ENCODE measurements around the gene APOBEC3C.
"Not testable (repeated sequence)": the region's sequence is repeated elsewhere in the genome, so short reads cannot be mapped to it uniquely, and the experiment has no call there.

Gene APOBEC3C

GRCh38 chr22:39024519-39025308, 10.7 kb downstream of the APOBEC3C start:
- peak; percentile 53 for DNase-seq

- DNase-seq, result no peak
These were observed 12.6 kb downstream of the APOBEC3C start for GRCh38 chr22:39026509-39027150.

DNA sequence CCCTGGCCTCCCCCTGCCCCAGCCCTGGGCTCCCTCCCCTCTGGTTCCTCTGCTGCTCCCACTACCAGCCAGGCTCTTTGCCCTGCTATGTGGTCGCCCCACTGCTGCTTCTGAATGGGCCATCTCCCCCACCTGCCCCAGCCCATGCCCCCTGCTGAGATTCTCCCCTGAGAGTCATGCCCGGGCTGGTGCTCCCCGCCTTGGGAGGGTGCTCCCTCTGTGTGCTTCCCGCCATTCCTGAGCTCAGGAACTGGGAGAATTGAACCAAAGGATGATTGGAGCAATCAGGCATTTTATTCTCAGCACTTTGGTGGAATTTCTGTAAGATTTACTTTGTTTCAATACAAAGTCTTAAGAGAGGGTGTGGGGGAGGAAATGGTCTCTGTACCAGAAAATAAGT, 13.7 kb downstream of the APOBEC3C start:
- no peak for DNase-seq

DNA sequence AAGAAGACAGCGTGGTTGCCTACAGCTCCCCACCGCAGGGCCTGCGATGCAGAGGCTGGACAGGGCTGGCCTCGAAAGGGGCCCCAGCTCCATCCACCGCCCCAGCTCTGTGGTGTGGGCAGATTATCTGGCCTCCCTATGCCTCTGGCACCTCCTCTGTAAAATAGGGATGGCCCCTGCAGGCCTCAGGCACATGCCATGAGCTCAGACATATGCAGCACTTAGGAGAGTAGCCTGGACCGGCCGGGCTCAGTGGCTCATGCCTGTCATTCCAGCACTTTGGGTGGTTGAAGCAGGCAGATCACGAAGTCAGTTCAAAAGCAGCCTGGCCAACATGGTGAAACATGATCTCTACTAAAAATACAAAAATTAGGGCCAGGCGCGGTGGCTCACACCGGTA, 14.2 kb downstream of the APOBEC3C start:
- no peak for DNase-seq

DNA sequence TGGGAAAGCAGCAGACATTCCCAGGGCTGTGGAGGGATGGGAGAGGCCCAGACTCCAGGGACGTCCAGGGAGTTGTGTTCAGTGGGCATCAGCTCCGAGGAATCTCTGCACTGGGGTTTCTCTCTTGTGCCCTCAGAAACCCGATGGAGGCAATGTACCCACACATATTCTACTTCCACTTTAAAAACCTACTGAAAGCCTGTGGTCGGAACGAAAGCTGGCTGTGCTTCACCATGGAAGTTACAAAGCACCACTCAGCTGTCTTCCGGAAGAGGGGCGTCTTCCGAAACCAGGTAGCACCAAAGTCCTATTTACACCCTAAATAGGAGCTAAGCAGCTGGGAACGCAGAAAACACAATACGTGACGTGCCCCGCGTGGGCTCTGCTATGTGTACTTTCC, 15.2 kb downstream of the APOBEC3C start:
- no peak for DNase-seq

- no peak for DNase-seq
These were observed 16.6 kb downstream of the APOBEC3C start for GRCh38 chr22:39030705-39031104.

DNA sequence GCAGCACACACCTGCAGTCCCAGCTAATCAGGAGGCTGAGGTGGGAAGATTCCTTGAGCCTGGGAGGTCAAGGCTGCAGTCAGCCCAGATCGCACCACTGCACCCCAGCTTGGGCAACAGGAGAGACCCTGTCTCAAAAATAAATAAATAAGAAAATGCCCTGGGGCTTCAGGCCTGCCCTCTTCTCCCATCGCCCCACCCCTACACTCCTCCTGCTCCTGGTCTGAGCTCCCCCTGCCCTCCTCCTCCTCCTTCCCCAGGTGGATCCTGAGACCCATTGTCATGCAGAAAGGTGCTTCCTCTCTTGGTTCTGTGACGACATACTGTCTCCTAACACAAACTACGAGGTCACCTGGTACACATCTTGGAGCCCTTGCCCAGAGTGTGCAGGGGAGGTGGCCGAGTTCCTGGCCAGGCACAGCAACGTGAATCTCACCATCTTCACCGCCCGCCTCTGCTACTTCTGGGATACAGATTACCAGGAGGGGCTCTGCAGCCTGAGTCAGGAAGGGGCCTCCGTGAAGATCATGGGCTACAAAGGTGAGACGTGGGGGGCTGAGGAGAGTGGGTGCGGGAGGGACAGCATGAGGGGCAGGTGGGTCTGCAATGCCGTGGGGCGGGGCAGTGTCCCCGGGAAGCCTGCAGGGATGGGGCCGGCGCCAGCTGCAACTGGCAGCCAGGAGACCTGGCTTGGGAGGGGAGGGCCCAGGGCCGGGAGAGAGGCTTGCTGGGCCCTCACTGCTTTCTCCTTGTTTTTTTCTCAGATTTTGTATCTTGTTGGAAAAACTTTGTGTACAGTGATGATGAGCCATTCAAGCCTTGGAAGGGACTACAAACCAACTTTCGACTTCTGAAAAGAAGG, 17.6 kb downstream of the APOBEC3C start:
- not testable (repeated sequence) for DNase-seq

- DNase-seq, result not testable (repeated sequence)
These were observed 23.0 kb downstream of the APOBEC3C start for GRCh38 chr22:39037071-39037470.

GRCh38 chr22:39039306-39040126, 25.5 kb downstream of the APOBEC3C start:
- DNase-seq, result no peak

DNA sequence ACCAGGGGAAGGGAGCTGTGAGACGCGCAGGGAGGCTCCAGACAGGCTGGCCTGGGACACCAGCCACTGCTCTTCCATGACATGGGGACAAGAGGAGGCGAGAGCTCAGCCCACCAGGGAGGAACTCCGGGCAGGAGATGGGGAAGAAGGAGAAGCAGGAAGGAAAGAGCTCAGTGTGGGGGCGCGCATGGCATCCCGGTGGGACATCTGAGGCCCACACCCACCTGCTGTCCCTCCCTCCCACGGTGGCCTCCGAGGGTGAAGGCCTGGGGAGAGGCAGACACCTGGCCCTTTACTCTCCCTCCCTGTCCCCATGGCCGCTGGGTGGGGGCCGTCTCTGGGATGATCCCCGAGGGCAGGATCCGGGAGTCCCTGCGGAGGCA, 26.1 kb downstream of the APOBEC3C start:
- not testable (repeated sequence) for DNase-seq

DNA sequence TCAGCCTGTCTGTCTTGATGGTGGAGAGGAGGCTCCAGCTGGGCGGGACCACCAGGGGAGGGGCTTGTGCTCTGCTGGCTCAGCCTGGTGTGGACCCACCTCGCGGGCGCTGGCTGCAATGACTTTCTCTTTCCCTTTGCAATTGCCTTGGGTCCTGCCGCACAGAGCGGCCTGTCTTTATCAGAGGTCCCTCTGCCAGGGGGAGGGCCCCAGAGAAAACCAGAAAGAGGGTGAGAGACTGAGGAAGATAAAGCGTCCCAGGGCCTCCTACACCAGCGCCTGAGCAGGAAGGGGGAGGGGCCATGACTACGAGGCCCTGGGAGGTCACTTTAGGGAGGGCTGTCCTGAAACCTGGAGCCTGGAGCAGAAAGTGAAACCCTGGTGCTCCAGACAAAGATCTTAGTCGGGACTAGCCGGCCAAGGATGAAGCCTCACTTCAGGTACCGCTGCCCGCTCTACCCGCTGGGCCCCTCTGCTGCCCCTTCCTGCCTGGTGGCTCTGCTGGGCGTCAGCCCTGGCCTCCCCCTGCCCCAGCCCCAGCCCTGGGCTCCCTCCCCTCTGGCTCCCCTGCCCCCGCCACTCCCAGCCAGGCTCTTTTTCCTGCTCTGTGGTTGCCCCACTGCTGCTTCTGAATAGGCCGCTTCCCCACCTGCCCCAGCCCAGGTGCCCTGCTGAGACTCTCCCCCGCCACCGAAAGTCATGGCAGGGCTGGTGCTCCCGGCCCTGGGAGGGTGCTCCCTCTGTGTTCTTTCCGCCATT, 26.7 kb downstream of the APOBEC3C start, which contains the start of gene APOBEC3F:
Gene APOBEC3F, plus strand, starts transcription at position 327 of the 759 bp plus-strand sequence. Its CDS starts 97 bp downstream, at position 424.
- peak; percentile 58 for DNase-seq

- no peak for DNase-seq
These were observed 27.9 kb downstream of the APOBEC3C start for GRCh38 chr22:39041908-39042307.

GRCh38 chr22:39043063-39043462, 29.0 kb downstream of the APOBEC3C start:
- DNase-seq, result not testable (repeated sequence)

DNA sequence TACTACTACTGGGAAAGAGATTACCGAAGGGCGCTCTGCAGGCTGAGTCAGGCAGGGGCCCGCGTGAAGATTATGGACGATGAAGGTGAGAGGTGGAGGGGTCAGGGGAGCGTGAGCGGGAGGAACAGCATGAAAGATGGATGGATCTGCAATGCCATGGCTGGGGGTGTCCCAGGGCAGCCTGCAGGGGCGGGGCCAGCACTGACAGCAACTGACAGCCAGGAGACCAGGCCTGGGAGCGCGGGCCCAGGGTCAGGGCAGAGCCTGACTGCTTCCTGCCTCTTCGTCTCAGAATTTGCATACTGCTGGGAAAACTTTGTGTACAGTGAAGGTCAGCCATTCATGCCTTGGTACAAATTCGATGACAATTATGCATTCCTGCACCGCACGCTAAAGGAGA, 31.1 kb downstream of the APOBEC3C start:
- not testable (repeated sequence) for DNase-seq

- DNase-seq, result not testable (repeated sequence)
These were observed 35.4 kb downstream of the APOBEC3C start for GRCh38 chr22:39049486-39049885.

DNA sequence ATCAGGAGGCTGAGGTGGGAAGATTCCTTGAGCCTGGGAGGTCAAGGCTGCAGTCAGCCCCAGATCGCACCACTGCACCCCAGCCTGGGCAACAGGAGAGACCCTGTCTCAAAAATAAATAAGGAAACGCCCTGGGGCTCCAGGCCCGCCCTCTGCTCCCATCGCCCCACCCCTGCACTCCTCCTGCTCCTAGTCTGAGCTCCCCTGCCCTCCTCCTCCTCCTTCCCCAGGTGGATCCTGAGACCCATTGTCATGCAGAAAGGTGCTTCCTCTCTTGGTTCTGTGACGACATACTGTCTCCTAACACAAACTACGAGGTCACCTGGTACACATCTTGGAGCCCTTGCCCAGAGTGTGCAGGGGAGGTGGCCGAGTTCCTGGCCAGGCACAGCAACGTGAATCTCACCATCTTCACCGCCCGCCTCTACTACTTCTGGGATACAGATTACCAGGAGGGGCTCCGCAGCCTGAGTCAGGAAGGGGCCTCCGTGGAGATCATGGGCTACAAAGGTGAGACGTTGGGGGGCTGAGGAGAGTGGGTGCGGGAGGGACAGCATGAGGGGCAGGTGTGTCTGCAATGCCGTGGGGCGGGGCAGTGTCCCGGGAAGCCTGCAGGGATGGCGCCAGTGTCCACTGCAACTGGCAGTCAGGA, 37.9 kb downstream of the APOBEC3C start:
- not testable (repeated sequence) for DNase-seq

GRCh38 chr22:39055658-39056057, 41.6 kb downstream of the APOBEC3C start:
- no peak for DNase-seq

GRCh38 chr22:39061290-39061689, 47.2 kb downstream of the APOBEC3C start:
- DNase-seq, result not testable (repeated sequence)

GRCh38 chr22:39061951-39062350, 47.9 kb downstream of the APOBEC3C start:
- not testable (repeated sequence) for DNase-seq

- not testable (repeated sequence) for DNase-seq
These were observed 49.8 kb downstream of the APOBEC3C start for GRCh38 chr22:39063904-39064303.
